NB4 (cell line): ENCODE data around the gene CIAO2B.

Experiments used
- DNase-seq: peaks from one replicate; pipeline ENCODE4 v3.0.0; 2010; ENCODE audit warnings: low read depth
- H3K4me3 ChIP-seq: one replicate; pipeline ENCODE4 v1.5.1; 2011; ENCODE audit warnings: mild to moderate bottlenecking, low read depth, low read length, moderate library complexity
- CTCF ChIP-seq: IDR thresholded peaks from one replicate; pipeline ENCODE4 v1.5.1; 2012; ENCODE audit warnings: low read depth, low read length
- MAX ChIP-seq: IDR thresholded peaks from 2 replicates; pipeline ENCODE4 v1.6.1; 2011; ENCODE audit warnings: low read depth, low read length
- MYC ChIP-seq: IDR thresholded peaks from 2 replicates; pipeline ENCODE4 v1.6.1; 2011; ENCODE audit warnings: low read depth, low read length
- POLR2A ChIP-seq: IDR thresholded peaks from 2 replicates; pipeline ENCODE4 v1.6.1; 2011; ENCODE audit warnings: mild to moderate bottlenecking; ENCODE audit not compliant: insufficient read length; ENCODE audit errors: extremely low read depth

CIAO2B gene

GRCh38 chr16:66942981-66943380, 8.8 kb upstream of the CIAO2B start:
- H3K4me3 ChIP-seq: no peak overlapping the region
- TF ChIP-seq POLR2A (no peak), CTCF (no peak), MYC (no peak), MAX (no peak)
- no peak for DNase-seq

- H3K4me3 ChIP-seq: no peak overlapping the region
- no peak for DNase-seq
- TF ChIP-seq MAX (no peak), CTCF (no peak), POLR2A (no peak), MYC (no peak)
Observed at GRCh38 chr16:66940236-66940635, 6.0 kb upstream of the CIAO2B start.

GRCh38 chr16:66939366-66939765, 5.2 kb upstream of the CIAO2B start:
- H3K4me3 ChIP-seq: no peak overlapping the region
- no peak for TF ChIP-seq MAX
- no peak for TF ChIP-seq CTCF
- TF ChIP-seq POLR2A: no peak
- no peak for TF ChIP-seq MYC
- DNase-seq: no peak

- H3K4me3 ChIP-seq: no peak overlapping the region
- DNase-seq: no peak
- TF ChIP-seq POLR2A (no peak), CTCF (no peak), MYC (no peak), MAX (no peak)
Observed at GRCh38 chr16:66937725-66938337, 3.6 kb upstream of the CIAO2B start.

- no peak for DNase-seq
- H3K4me3 ChIP-seq: no peak overlapping the region
- TF ChIP-seq MAX (no peak), POLR2A (no peak), CTCF (no peak), MYC (no peak)
Observed at GRCh38 chr16:66936889-66937554, 2.8 kb upstream of the CIAO2B start.
